H1 (cell line): ENCODE data around the gene CFDP1. TPM values are rescaled to one million over a fixed set of nuclear protein-coding genes. Genes with fewer than 3 reads are reported as not detected.

Experiments used
- CHD7 ChIP-seq: fragments of 300-600 bp; sonication (generic); IDR thresholded peaks from 2 replicates; pipeline ENCODE4 v1.7.1; 2012; ENCODE audit warnings: low read length, moderate library complexity, mild to moderate bottlenecking, inconsistent platforms; ENCODE audit not compliant: insufficient replicate concordance
- NANOG ChIP-seq: IDR thresholded peaks from 2 replicates; pipeline ENCODE4 v1.6.1; 2011; ENCODE audit warnings: low read length, low read depth, mild to moderate bottlenecking, inconsistent platforms; ENCODE audit not compliant: insufficient read depth, poor library complexity, severe bottlenecking
- TBP ChIP-seq: IDR thresholded peaks from 2 replicates; pipeline ENCODE4 v1.6.1; 2011; ENCODE audit warnings: low read depth, low read length, improper control_type of control experiment
- polyA plus RNA-seq, 7 experiments: library from polyadenylated mRNA; depleted of rRNA in 3 of 7; stranded (reverse) in 5 of 7; unstranded in 2 of 7; fragments of >200 nt in 5 of 7; fragments of 200-250 nt in 2 of 7; gene quantifications; 1 replicate in 5 of 7; 2 replicates in 1 of 7; 4 replicates in 1 of 7; pipeline versions ENCODE4 v1.2.1 to v1.2.3, GENCODE V29; 2011 to 2013; ENCODE audit warnings: missing spikeins in 2 of 7, mixed read lengths in 2 of 7
- total RNA-seq: library from RNA; stranded (reverse); fragmentation: NEBNext Ultra II Directional; extraction: Animal tissue kit (Norgen Biotek cat#: 25700); gene quantifications from 2 replicates; pipeline ENCODE4 v1.2.1, GENCODE V29; 2021

The CFDP1 gene
- total and polyA plus RNA-seq, 2 of the 8 experiments (the other 6 are each of a cell fraction or from before 2014, with no cell fraction given), result 25.5 to 77.3 TPM

- TF ChIP-seq CHD7 (no peak), TBP (no peak), NANOG (no peak)
These were observed 45.4 kb upstream of the CFDP1 start (continued) for GRCh38 chr16:75478480-75479345.
